GM13976 (cell line): ENCODE data around the gene NUCB1.
"Not testable (repeated sequence)": the region's sequence is repeated elsewhere in the genome, so short reads cannot be mapped to it uniquely, and the experiment has no call there.

Experiments
- DNase-seq: peaks from one replicate; pipeline ENCODE4 v3.0.0; 2012; ENCODE audit warnings: low spot score
- CTCF ChIP-seq: IDR thresholded peaks from 2 replicates; pipeline ENCODE4 v1.5.1; 2012; ENCODE audit warnings: borderline replicate concordance, mild to moderate bottlenecking; ENCODE audit not compliant: insufficient read depth; ENCODE audit errors: extremely low read depth, missing control alignments, control extremely low read depth
- in situ Hi-C: fragments of 300-500 bp; cut with MboI; formaldehyde crosslinking; loops from one replicate; pipeline ENCODE4 v1.12.0; 2022; ENCODE audit warnings: low sequenced_read_pairs, mixed read lengths, inconsistent platforms; ENCODE audit not compliant: unreplicated experiment

Gene NUCB1

GRCh38 chr19:48881741-48882657 is 18.1 kb upstream of the NUCB1 start:
- in situ Hi-C loops, result no loop called here
- TF ChIP-seq CTCF, result no peak
- DNase-seq, result no peak

GRCh38 chr19:48883726-48884125 is 16.4 kb upstream of the NUCB1 start:
- no peak for DNase-seq
- no peak for TF ChIP-seq CTCF
- in situ Hi-C loops, result no loop called here

- no peak for TF ChIP-seq CTCF
- DNase-seq, result no peak
- in situ Hi-C loops, result no loop called here
These were observed 12.1 kb upstream of the NUCB1 start for GRCh38 chr19:48887861-48888612.

GRCh38 chr19:48889496-48889895 is 10.6 kb upstream of the NUCB1 start:
- in situ Hi-C loops, result not testable (repeated sequence)

GRCh38 chr19:48890551-48890950 is 9.6 kb upstream of the NUCB1 start:
- no peak for TF ChIP-seq CTCF
- in situ Hi-C loops, result no loop called here

More at GRCh38 chr19:48889496-48889895, 10.6 kb upstream of the NUCB1 start:
- not testable (repeated sequence) for DNase-seq

GRCh38 chr19:48895226-48895625 is 4.9 kb upstream of the NUCB1 start:
- no peak for DNase-seq
- in situ Hi-C loops, result no loop called here
- TF ChIP-seq CTCF, result no peak

More at GRCh38 chr19:48890551-48890950, 9.6 kb upstream of the NUCB1 start:
- DNase-seq, result no peak
